ENCODE measurements around the gene CD3D. TPM values are rescaled to one million over a fixed set of nuclear protein-coding genes. Genes with fewer than 3 reads are reported as not detected.
A peak's percentile ranks its signal among the peaks of the same experiment; 100 is the strongest.

Gene CD3D
- total RNA-seq, 2 experiments from 2014 or later: 424 to 433 TPM

GRCh38 chr11:118325283-118325682, 17.2 kb downstream of the CD3D start:
- no peak for ATAC-seq (ENCODE audit: low read depth)
- no peak overlapping the region for H3K4me3 Mint-ChIP-seq
- DNase-seq: no peak
- POLR2A ChIA-PET: no interaction called here
- H3K36me3 Mint-ChIP-seq: peaks cover 25% of the 10 kb centered on the region
- no peaks in the 10 kb centered on the region for H3K27me3 Mint-ChIP-seq
- H3K9me3 Mint-ChIP-seq: no peaks in the 10 kb centered on the region
- peaks cover 12% of the 10 kb centered on the region for H3K4me1 Mint-ChIP-seq
- no peak overlapping the region for H3K27ac Mint-ChIP-seq

GRCh38 chr11:118322721-118323120, 19.8 kb downstream of the CD3D start:
- H3K36me3 Mint-ChIP-seq: peaks cover 21% of the 10 kb centered on the region
- peaks cover 33% of the 10 kb centered on the region for H3K4me1 Mint-ChIP-seq
- no peaks in the 10 kb centered on the region for H3K27me3 Mint-ChIP-seq
- POLR2A ChIA-PET: interaction anchor here (0.6 to 3.1 kb wide), 3 partner anchors 17 to 31 kb away, joined by 3 to 14 read pairs (median 3); partner anchors contain the start of gene CD3D
- H3K9me3 Mint-ChIP-seq: no peaks in the 10 kb centered on the region
- no peak for DNase-seq
- no peak for ATAC-seq (ENCODE audit: low read depth)
- H3K27ac Mint-ChIP-seq: no peak overlapping the region
- no peak overlapping the region for H3K4me3 Mint-ChIP-seq

- H3K4me3 Mint-ChIP-seq: no peak overlapping the region
- ATAC-seq (ENCODE audit: low read depth) (no peak), DNase-seq (no peak)
- H3K9me3 Mint-ChIP-seq: no peaks in the 10 kb centered on the region
- peaks cover 41% of the 10 kb centered on the region for H3K4me1 Mint-ChIP-seq
- H3K36me3 Mint-ChIP-seq: peaks cover 26% of the 10 kb centered on the region
- H3K27ac Mint-ChIP-seq: no peak overlapping the region
- no peaks in the 10 kb centered on the region for H3K27me3 Mint-ChIP-seq
- POLR2A ChIA-PET: interaction anchor here (1.3 to 3.1 kb wide), 3 partner anchors 18 to 23 kb away, joined by 5 to 14 read pairs (median 10); partner anchors contain the start of genes CD3D and CD3G
These were observed 21.0 kb downstream of the CD3D start for GRCh38 chr11:118321386-118322082.

- no peak for ATAC-seq (ENCODE audit: low read depth)
- peaks cover 28% of the 10 kb centered on the region for H3K36me3 Mint-ChIP-seq
These were observed 22.0 kb downstream of the CD3D start for GRCh38 chr11:118320515-118320914.

GRCh38 chr11:118319337-118319707, 23.2 kb downstream of the CD3D start:
- H3K27ac Mint-ChIP-seq: peak overlapping the region; percentile 31
- H3K4me3 Mint-ChIP-seq: peak overlapping the region; percentile 1
- H3K36me3 Mint-ChIP-seq: peaks cover 31% of the 10 kb centered on the region
- H3K9me3 Mint-ChIP-seq: no peaks in the 10 kb centered on the region
- ATAC-seq (ENCODE audit: low read depth) (no peak), DNase-seq (no peak)
- no peaks in the 10 kb centered on the region for H3K27me3 Mint-ChIP-seq
- POLR2A ChIA-PET: no interaction called here
- peaks cover 59% of the 10 kb centered on the region for H3K4me1 Mint-ChIP-seq

More at GRCh38 chr11:118320515-118320914, 22.0 kb downstream of the CD3D start:
- no peak for DNase-seq
- no peaks in the 10 kb centered on the region for H3K9me3 Mint-ChIP-seq
- POLR2A ChIA-PET: interaction anchor here (1.8 to 3.1 kb wide), 2 partner anchors 19 to 22 kb away, joined by 10 to 14 read pairs; partner anchors contain the start of gene CD3D
- H3K27me3 Mint-ChIP-seq: no peaks in the 10 kb centered on the region
- H3K4me3 Mint-ChIP-seq: no peak overlapping the region
- H3K4me1 Mint-ChIP-seq: peaks cover 51% of the 10 kb centered on the region
- peak overlapping the region; percentile 48 for H3K27ac Mint-ChIP-seq

- peaks cover 65% of the 10 kb centered on the region for H3K4me1 Mint-ChIP-seq
- no peak overlapping the region for H3K27ac Mint-ChIP-seq
- H3K4me3 Mint-ChIP-seq: no peak overlapping the region
These were observed 23.7 kb downstream of the CD3D start for GRCh38 chr11:118318581-118319336.

GRCh38 chr11:118318124-118318523, 24.4 kb downstream of the CD3D start:
- Mint-ChIP-seq H3K4me1 (peaks cover 68% of the 10 kb centered on the region), H3K36me3 (peaks cover 32% of the 10 kb centered on the region), H3K4me3 (no peak overlapping the region), H3K9me3 (no peaks in the 10 kb centered on the region), H3K27ac (no peak overlapping the region), H3K27me3 (no peaks in the 10 kb centered on the region)
- ATAC-seq (ENCODE audit: low read depth) (no peak), DNase-seq (no peak)
- POLR2A ChIA-PET: interaction anchor here (1.4 kb wide), 1 partner anchor 17 kb away, joined by 4 read pairs; no protein-coding TSS in a partner anchor

More at GRCh38 chr11:118318581-118319336, 23.7 kb downstream of the CD3D start:
- POLR2A ChIA-PET: interaction anchor here (1.4 kb wide), 1 partner anchor 17 kb away, joined by 4 read pairs; no protein-coding TSS in a partner anchor
- Mint-ChIP-seq H3K27me3 (no peaks in the 10 kb centered on the region), H3K36me3 (peaks cover 31% of the 10 kb centered on the region), H3K9me3 (no peaks in the 10 kb centered on the region)
- DNase-seq (no peak), ATAC-seq (ENCODE audit: low read depth) (no peak)

GRCh38 chr11:118314988-118315411, 27.5 kb downstream of the CD3D start:
- H3K4me1 Mint-ChIP-seq: peaks cover 79% of the 10 kb centered on the region
- ATAC-seq (ENCODE audit: low read depth): no peak
- POLR2A ChIA-PET: no interaction called here
- H3K36me3 Mint-ChIP-seq: peaks cover 38% of the 10 kb centered on the region
- DNase-seq: no peak
- no peaks in the 10 kb centered on the region for H3K9me3 Mint-ChIP-seq
- H3K27ac Mint-ChIP-seq: peak overlapping the region; percentile 96
- no peaks in the 10 kb centered on the region for H3K27me3 Mint-ChIP-seq
- H3K4me3 Mint-ChIP-seq: peak overlapping the region; percentile 75

GRCh38 chr11:118313242-118313641, 29.3 kb downstream of the CD3D start:
- H3K9me3 Mint-ChIP-seq: no peaks in the 10 kb centered on the region
- peaks cover 76% of the 10 kb centered on the region for H3K4me1 Mint-ChIP-seq
- H3K4me3 Mint-ChIP-seq: no peak overlapping the region
- POLR2A ChIA-PET: interaction anchor here (1.4 kb wide), 2 partner anchors 8 to 14 kb away, joined by 3 to 9 read pairs; partner anchors contain the start of gene CD3E
- DNase-seq (no peak), ATAC-seq (ENCODE audit: low read depth) (no peak)
- H3K27me3 Mint-ChIP-seq: no peaks in the 10 kb centered on the region
- no peak overlapping the region for H3K27ac Mint-ChIP-seq
- H3K36me3 Mint-ChIP-seq: peaks cover 51% of the 10 kb centered on the region

GRCh38 chr11:118312328-118312727, 30.2 kb downstream of the CD3D start:
- Mint-ChIP-seq H3K9me3 (no peaks in the 10 kb centered on the region), H3K36me3 (peaks cover 56% of the 10 kb centered on the region), H3K4me1 (peaks cover 77% of the 10 kb centered on the region), H3K27me3 (no peaks in the 10 kb centered on the region), H3K27ac (peak overlapping the region; percentile 56), H3K4me3 (peak overlapping the region; percentile 3)
- DNase-seq (no peak), ATAC-seq (ENCODE audit: low read depth) (no peak)
- POLR2A ChIA-PET: interaction anchor here (0.6 kb wide), 1 partner anchor 20 kb away, joined by 4 read pairs; no protein-coding TSS in a partner anchor

- no peak overlapping the region for H3K4me3 Mint-ChIP-seq
- POLR2A ChIA-PET: interaction anchor here (0.6 to 1.4 kb wide), 2 partner anchors 21 to 113 kb away, joined by 4 read pairs; no protein-coding TSS in a partner anchor
- peaks cover 60% of the 10 kb centered on the region for H3K36me3 Mint-ChIP-seq
- H3K4me1 Mint-ChIP-seq: peaks cover 79% of the 10 kb centered on the region
- ATAC-seq (ENCODE audit: low read depth): peak; percentile 23
- DNase-seq: no peak
- no peaks in the 10 kb centered on the region for H3K27me3 Mint-ChIP-seq
- H3K27ac Mint-ChIP-seq: peak overlapping the region; percentile 56
- H3K9me3 Mint-ChIP-seq: no peaks in the 10 kb centered on the region
These were observed 31.0 kb downstream of the CD3D start for GRCh38 chr11:118311518-118311917.

- H3K36me3 Mint-ChIP-seq: peaks cover 64% of the 10 kb centered on the region
- DNase-seq (no peak), ATAC-seq (ENCODE audit: low read depth) (no peak)
- H3K9me3 Mint-ChIP-seq: no peaks in the 10 kb centered on the region
- H3K27ac Mint-ChIP-seq: peak overlapping the region; percentile 56
- H3K4me1 Mint-ChIP-seq: peaks cover 75% of the 10 kb centered on the region
- POLR2A ChIA-PET: interaction anchor here (0.9 to 1.4 kb wide), 2 partner anchors 86 to 112 kb away, joined by 3 to 4 read pairs; partner anchors contain the start of gene JAML
- H3K27me3 Mint-ChIP-seq: no peaks in the 10 kb centered on the region
- H3K4me3 Mint-ChIP-seq: peak overlapping the region; percentile 30
These were observed 31.6 kb downstream of the CD3D start for GRCh38 chr11:118310781-118311485.

- DNase-seq: no peak
- H3K4me3 Mint-ChIP-seq: peak overlapping the region; percentile 22
- H3K27me3 Mint-ChIP-seq: no peaks in the 10 kb centered on the region
- no peaks in the 10 kb centered on the region for H3K9me3 Mint-ChIP-seq
- POLR2A ChIA-PET: interaction anchor here (0.9 to 1.4 kb wide), 3 partner anchors 49 to 112 kb away, joined by 3 to 4 read pairs (median 3); partner anchors contain the start of genes JAML and UBE4A
- ATAC-seq (ENCODE audit: low read depth): no peak
- peaks cover 63% of the 10 kb centered on the region for H3K36me3 Mint-ChIP-seq
- H3K27ac Mint-ChIP-seq: peak overlapping the region; percentile 43
- peaks cover 71% of the 10 kb centered on the region for H3K4me1 Mint-ChIP-seq
These were observed 32.2 kb downstream of the CD3D start for GRCh38 chr11:118310271-118310670.
